Stimulated activated CD4-positive, alpha-beta T cell treated with anti-CD3 and anti-CD28 coated beads, Interleukin-15, amount 100 ng/mL, for 48 hours (primary cell): ENCODE data around the gene ZNF317.

Experiments used
- DNase-seq, 2 donors: peaks; one replicate each; pipeline ENCODE4 v3.0.0-alpha.2; 2020; ENCODE audit warnings: low read depth in 2 of 2

ZNF317 gene

DNA sequence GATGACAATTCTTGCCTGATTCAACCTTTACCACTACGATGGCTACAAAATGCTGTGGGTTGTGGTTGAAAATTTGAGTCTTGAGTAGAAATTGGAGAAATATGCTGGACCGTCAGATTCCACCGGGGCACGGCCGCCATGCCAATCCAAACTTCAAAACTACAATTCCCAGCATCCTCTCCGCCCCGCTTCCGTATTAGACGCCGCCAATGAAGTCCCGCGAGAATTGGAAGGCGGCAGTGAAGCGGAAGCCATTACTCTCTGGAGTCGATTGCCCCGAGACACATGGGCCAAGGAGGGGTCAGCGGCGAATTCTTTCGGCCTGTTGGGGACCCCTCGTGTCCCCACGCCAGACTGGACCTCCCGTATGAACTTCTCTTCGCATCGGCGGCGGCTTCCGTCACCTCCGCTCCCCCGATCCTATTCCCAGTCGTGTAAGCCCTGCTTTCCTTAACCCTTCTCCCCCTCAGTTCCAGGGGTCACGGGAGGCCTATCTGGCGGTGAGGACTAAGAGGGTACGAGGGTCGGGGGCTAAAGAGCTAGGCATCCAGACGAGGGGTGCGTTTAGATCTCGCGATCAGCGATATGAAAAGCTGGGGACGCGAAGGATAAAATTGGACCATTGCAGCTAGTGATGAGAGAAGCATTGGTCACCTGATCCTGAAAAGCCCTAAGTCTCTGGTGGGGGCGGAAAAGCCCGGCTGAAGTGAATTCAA, at the start of gene ZNF317:
Gene ZNF317 (plus strand): TSS at position 239 of the 716 bp plus-strand sequence. CDS start 15,620 bp downstream, outside the sequence.
- DNase-seq, result peak; percentile 77 to 89

DNA sequence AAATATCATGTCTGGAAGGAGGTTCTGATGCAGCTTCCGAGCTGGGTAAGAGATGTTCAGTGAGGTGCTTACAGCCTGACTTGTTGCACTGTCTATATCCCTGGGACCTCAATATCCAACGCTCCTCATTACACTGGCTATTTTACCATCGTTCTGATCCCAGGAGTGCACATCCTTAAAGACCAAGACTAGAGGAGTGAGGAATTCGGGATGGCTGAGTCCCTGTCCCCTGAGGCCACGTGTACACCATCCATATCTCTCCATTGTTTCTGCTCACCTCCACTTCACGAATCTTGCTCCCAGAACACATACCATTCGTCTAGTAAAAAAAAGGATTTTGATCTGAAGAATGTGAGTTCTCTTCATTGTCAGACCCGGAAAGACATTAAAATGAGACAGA, 32.8 kb upstream of the ZNF317 start, which contains the start of gene OR7G2:
Gene OR7G2 (minus strand): TSS at position 101 of the 400 bp plus-strand sequence. CDS start 4,232 bp downstream, outside the sequence.
- DNase-seq, result no peak

DNA sequence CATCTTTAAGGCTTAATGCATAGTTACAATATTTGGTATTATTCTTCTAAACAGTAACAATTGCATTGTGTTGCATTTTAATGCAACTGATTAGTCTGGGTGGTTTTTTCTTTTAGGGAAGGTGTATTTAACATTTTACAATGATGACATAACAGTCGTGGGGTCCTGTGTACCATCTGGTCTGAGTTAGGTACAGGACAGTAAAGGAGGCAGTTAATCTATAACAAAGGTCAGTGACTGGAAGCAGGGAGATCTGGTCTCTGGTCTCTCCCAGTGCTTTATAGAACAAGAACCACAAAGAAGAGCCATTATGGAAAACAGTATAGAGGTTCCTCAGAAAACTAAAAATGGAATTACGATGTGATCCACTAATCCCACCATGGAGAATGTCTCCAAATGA, 30.2 kb upstream of the ZNF317 start:
- DNase-seq, result no peak

DNA sequence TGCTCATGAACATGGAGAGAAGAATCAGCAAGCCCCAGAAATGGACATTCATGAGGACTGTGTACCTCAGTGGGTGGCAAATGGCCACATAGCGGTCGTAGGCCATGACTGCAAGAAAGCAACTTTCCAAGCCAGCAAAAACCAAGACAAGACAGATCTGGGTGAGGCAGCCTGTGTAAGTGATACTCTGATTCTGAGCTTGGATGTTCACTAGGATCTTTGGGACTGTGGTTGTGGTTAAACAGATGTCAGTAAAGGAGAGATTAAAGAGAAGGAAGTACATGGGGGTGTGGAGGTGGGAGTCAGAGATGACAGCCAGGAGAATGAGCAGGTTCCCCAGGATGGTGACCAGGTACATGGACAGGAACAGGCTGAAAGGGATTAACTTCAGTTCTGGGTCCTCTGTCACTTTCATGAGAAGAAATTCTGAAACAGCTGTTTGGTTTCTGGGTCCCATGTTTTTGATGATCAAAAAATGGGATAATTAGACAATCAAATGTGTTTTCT, 24.8 kb upstream of the ZNF317 start, which contains the start of gene OR7G1:
Gene OR7G1 (minus strand): TSS at position 457 of the 507 bp plus-strand sequence. CDS start 0 bp downstream, at position 457.
- DNase-seq, result no peak

DNA sequence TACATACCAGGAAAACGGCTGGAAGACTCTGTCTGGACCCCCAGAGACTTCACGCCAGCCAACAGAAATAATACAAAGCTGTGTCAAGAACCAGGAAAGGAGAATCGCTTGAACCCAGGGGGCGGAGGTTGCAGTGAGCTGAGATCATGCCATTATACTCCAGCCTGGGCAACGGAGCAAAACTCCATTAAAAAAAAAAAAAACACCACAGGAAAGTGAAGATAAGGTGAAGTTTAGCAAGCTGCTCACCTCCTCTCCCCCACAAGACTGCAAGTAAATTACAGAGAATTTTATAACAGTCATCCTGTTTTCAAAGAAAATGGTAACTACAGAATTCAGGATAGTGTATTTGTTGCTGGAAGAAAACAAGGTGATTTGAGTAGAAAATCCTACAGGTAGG, 23.6 kb upstream of the ZNF317 start:
- no peak for DNase-seq

DNA sequence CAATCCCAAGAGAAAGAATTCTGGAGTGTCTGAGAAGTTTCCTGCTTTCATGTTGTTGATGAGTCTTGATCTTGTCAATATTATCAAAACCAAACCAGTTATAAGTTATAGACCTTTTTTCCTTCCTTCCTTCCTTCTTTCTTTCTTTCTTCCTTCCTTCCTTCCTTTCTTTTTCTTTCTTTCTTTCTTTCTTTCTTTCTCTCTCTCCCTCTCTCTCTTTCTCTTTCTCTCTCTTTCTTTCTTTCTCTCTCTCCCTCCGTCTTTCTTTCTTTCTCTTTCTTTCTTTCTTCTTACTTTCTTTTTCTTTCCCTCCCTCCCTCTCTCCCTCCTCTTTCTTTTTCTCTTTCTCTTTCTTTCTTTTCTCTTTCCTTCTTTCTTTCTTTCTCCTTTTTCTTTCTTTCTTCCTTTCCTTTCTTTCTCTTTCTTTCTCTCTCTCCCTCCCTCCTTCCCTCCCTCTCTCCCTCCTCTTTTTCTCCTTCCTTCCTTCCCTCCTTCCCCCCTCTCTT, 13.2 kb upstream of the ZNF317 start, which contains the start of gene OR7G3:
Gene OR7G3 (minus strand): TSS at position 51 of the 506 bp plus-strand sequence. CDS start 0 bp downstream, at position 51.
- no peak for DNase-seq

DNA sequence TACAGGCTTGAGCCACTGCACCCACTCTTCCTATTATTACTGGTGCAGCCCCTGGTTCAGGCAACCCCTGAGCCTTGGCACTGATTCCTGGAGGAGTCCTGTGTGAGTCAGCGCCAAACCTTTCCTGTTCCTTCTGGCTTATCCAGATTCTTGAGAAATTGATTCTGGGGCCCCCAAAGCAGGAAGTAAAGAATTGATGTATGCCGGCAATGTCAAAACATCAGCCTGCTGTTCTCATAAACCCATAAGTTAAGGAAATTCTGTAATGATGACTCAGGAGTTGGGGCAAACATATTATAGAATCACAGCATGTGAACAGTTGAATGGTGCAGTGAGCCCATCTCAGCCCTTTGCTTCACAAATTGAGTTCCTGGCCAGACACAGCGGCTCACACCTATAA, 12.0 kb upstream of the ZNF317 start:
- no peak for DNase-seq

DNA sequence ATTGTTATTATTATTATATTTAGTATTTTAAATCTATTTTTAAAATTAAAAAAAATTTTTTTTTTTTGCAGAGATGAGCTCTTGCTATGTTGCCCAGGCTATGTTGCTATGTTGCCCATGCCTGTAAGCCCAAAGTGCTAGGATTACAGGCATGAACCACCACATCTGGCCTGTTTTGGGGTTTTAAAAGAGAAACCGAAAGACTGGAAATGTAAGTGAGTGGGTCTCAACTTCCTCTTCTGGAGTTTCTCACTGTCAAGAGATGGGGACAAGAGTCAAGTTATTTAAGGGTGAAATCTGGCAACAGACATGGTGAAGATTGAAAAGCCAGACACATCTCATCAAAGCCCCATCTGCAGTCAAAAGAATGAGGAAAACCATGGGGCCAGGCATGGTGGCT, 9.2 kb upstream of the ZNF317 start:
- DNase-seq, result no peak

DNA sequence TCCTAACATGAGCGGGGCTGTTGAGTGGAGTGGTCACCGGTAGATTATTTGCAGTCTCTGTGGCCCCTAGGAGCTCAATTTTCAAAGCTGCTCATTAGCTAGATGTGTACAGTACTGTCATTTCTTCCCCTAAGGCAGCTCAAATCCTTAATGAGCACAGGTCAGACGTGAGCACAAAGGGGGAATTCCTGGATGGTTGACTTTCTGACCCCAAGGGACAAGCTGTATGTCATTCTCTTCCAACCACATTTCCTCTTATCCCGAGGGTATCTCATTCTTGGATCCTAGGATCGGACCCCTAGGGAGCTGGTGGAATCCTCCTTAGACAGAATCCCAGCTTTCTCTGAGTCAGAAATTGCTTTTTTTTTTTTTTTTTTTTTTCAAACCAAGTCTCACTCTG, 7.8 kb upstream of the ZNF317 start:
- no peak for DNase-seq

DNA sequence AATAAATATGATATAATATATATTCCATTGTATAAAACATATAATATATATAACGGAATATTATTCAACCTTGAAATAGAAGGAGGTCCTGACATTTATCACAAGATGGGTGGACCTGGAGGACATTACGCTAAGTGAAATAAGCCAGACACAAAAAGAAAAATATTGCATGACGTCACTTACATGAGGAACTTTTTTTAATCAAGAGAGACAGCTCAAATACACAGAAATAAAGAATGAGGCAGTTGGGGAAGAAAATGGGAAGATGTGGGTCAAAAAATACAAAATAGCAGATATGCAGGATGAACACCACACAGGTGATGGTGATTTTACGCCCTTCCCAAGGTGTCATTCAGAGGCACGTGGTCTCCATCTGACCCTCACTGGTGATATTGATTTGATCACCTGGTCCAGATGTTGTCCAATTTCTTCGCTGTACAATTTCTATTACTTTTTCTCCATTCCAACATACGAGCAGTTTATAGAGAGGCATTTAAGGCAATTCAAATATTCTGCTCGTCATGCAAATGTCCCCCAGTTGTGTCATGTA, 513 bp upstream of the ZNF317 start:
- DNase-seq, result no peak

DNA sequence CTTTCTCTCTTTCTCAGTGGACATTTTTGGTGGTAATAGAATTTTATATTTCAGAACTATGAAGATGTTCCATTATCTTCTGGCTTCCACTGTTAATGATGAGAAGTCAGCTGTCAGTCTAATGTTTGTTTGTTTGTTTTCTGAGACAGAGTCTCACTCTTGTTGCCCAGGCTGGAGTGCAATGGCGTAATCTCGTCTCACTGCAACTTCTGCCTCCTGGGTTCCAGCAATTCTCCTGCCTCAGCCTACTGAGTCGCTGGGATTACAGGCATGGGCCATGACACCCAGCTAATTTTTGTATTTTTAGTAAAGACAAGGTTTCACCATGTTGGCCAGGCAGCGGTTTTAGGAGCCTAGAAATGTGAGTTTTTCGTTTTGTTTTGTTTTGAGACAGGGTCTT, 4.7 kb downstream of the ZNF317 start:
- no peak for DNase-seq

DNA sequence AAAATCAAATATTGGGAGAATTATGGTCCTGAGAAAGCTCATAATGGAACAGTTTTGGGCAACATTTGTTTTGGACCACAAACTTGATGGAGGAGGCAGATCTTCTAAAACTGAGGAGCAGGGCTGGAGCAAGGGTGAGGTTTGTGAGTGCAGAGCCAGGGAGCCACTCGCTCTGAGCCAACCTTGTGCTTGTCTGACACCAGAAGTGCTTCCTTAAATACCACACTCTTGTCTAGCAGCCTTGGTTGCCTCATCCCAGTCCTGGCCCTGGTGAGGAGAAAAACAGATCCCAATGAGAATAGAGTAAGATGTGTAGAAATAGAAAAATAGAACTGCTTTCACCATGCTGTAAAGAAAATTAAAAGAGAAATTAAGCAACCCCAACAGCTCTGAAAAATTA, 6.7 kb downstream of the ZNF317 start:
- no peak for DNase-seq

DNA sequence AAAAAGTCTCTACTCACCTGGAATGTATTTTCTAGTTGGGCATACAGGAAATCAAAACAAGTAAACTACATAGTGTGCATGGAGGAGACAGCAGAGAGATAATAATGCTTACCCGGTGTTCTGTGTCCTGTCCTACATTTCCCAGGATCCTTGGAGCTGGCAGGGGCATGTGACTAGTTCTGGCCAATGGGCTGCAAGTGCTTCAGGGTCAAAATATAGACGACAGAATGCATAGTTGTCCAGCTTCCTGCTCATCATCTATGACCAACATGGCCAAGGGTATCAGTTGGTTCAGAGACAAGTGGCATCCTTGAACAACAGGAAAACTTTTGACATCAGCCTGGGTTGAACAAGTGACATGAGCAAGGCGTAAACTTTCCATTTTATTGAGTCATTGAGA, 8.5 kb downstream of the ZNF317 start:
- no peak for DNase-seq

DNA sequence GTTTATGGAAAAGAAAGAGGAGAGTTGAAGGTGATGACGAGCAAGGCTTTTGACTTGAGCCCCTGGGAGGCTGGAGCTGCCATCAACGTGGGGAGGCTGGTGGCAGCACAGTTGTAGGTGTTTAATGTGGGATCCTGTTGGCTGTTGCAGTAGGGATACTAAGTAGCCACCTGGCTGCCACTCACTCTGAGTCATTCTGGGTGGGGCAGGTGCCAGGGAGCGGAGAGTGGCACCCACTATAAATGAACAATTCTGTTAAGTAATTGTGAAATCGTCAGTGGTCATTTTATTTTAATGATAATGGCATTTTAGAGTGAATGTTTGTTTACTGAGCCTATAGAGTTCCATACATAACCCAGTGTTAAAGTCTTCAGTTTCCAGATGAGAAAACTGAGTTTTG, 9.8 kb downstream of the ZNF317 start:
- DNase-seq, result no peak

DNA sequence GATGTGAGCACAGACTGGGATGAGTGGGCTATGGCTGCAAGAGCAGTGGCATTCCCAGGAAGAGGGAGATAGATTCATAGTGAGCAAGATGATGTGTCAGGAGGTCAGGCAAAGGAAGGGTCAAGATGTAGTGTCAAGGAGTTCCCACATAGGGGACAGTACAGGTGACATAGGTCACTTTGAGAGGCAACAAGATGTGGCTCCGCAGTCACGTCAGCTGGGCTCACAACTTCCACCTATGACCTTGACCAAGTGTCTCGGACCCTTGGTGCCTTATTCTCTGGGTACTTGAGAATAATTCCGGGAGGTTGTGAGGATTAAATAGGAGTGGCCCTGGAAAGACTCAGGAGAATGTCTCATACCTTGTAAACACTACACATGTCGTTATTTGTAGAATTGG, 10.5 kb downstream of the ZNF317 start:
- DNase-seq, result no peak

DNA sequence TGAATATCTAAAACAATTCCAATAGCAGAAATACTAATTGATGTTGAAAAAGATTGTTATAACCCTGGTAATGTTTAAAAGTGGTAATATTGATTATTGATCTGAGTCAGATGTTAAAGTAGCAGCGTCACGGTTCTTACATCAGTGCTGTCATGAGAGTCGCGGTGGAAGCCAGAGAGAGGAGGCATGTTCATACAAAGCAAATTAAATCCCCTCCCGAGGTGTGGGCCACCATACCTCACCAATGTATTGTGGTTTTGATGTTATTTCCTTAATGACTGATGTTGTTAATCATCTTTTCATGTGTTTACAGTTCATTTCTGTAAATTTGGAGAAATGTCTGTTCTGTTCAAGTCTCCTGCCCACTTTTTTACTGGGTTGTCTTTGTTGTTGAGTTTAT, 11.2 kb downstream of the ZNF317 start:
- no peak for DNase-seq

DNA sequence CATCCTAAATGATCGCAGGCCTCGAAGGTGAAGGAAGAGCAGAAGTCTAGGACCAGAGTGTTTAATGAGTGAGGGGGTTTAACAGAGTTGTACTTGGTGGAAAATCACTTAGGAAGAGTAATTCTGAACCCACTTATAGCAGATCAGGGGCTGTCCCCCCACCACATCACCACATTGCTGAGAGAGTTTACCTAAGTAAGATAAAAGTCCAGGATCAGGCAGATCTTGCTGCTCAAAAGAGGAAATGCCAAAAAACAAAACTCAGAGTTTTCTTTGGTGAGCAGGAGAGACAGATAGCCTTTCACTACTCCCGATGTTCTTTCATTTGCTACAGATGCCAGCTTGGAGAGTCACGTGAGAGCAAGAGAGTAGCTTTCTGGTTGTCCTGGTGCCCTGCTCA, 15.4 kb downstream of the ZNF317 start:
- DNase-seq, result no peak

DNA sequence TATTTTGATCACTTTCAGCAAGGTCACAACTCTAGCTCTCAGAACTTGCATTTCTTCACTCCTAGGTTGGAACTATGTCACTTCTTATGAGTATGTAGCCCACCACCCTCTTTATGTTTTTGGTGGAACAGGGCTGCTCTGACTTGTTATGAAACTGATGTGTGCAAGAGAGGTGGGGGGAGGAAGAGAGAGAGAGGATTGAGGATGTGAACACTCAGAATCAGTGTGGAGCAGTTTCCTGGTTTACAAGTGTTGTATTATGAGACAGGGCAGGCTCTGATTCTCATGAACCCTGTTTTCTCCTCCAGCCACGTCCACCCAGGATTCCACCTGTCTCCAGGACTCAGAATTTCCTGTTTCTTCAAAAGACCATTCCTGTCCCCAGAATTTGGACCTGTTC, 16.1 kb downstream of the ZNF317 start:
- DNase-seq, result no peak

DNA sequence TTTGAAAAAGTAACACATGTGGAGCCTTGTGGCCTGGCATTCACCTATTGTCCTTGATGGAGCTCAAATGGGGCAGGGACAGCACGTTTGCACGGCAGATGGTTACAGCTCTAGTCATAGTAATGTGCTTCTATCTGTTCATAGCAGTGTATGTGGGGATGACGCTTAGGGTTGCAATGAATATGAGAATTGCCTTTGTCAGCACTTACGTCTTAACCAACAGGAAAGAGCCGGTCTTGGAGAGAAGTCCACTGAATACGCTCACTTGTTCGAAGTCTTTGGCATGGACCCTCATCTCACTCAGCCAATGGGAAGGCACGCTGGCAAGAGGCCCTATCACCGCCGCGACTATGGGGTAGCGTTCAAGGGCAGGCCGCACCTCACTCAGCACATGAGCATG, 19.7 kb downstream of the ZNF317 start:
- no peak for DNase-seq

DNA sequence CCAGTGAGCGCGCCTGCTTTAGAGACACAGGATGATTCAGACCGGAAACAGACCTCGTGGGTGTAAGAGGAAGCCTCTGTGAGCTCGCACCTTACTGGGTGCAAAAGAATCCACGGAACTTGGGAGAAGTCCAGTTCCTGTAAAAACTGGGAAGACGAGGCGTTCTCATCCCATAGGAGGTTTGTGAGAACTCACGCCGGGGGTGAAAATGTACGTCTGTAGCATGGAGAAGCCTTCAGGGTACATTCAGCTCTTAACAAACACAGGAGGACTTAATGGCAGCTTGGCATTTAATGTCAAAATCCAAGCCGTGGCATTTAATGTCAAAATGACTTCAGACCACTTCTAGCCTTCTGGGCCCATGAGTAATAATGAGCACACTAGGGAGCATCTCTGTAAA, 21.2 kb downstream of the ZNF317 start:
- DNase-seq, result no peak

DNA sequence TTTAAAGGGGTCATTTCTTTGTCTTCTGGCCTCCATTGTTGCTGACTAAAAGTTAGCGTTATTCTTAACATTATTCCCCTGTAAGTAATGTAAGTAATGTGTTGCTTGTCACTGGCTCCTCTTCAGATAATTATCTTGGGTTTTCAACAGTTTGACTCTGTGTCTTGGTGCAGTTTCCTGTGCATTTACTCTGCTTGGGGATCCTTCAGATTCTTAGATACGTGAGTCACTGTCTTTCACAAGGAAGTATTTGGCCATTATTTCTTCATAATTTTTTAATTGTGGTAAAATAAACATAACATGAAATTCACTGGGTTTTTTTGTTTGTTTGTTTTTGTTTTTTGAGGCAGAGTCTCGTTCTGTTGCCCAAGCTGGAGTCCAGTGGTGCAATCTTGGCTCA, 25.1 kb downstream of the ZNF317 start:
- DNase-seq, result no peak

DNA sequence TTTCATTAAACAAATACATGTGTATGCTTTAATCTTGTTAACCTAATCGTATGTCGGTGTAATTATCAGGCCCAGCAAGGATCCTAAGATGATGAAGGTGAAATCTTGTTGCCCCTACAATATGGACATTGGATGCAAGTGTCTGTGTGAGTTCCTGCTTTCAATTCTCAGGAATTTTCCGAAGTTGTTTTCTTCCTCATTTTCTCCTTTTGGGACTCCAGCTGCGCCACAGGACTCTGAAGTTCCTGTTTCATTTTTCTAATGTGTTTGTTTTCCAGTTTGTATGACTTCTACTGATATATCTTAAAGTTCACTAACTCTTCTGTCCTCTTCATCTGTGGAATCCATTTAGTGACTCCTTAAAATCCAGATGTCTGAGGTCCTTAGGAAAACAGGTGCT, 26.6 kb downstream of the ZNF317 start:
- DNase-seq, result no peak

DNA sequence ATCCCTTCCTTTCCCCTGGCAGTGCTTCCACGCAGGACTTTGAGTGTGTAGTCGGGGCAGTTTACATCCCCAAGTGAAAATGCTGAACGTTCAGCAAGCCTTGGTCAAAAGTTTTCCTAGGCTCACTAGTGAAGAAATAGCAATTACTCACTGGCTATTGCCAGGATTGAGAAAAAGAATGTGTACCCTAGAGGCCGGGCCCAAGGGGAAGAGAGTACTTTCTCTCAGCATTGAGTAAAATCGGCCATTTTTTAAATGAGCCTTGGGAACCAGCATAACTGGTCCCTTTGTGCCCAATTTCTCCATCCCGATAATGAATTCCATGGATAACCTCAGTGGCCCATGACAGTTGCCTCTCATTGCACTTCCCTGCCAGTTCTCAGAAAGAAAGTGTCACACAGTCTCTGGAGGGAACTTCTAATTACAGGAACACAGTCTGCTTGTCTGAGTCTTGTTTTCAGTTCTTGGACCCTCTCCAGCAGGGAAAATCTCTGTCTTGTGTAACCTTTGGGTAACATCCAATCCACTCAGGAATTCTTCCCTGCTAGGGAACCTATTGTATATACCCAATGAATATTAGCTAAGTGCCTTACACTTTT, 31.3 kb downstream of the ZNF317 start:
- no peak for DNase-seq
